SW 1271 (cell line): ENCODE measurements around the gene SGIP1.
"Not testable (repeated sequence)": the region's sequence is repeated elsewhere in the genome, so short reads cannot be mapped to it uniquely, and the experiment has no call there.

ENCODE experiments used
- DNase-seq, 2 experiments: peaks; one replicate each; lab custom pipeline; 2025; lab: John Stamatoyannopoulos, UW

Gene SGIP1

GRCh38 chr1:66557157-66557556 lies 23.2 kb downstream of the SGIP1 start:
- no peak for DNase-seq

- no peak for DNase-seq
Observed at GRCh38 chr1:66559517-66559916, 25.6 kb downstream of the SGIP1 start.

- DNase-seq: peak in 1 of 2 experiments; percentile 23
Observed at GRCh38 chr1:66562561-66562960, 28.6 kb downstream of the SGIP1 start.

GRCh38 chr1:66563094-66563800 lies 29.3 kb downstream of the SGIP1 start:
- peak; percentile 75 to 93 for DNase-seq

GRCh38 chr1:66563941-66564630 lies 30.1 kb downstream of the SGIP1 start:
- DNase-seq: peak; percentile 91 to 98

- no peak for DNase-seq
Observed at GRCh38 chr1:66570196-66570595, 36.2 kb downstream of the SGIP1 start.

GRCh38 chr1:66571789-66572188 lies 37.8 kb downstream of the SGIP1 start:
- DNase-seq: peak; percentile 17 to 63

- DNase-seq: no peak
Observed at GRCh38 chr1:66575739-66576138, 41.8 kb downstream of the SGIP1 start.

GRCh38 chr1:66576645-66577044 lies 42.7 kb downstream of the SGIP1 start:
- DNase-seq: no peak

GRCh38 chr1:66578841-66579240 lies 44.9 kb downstream of the SGIP1 start:
- no peak for DNase-seq

GRCh38 chr1:66580081-66580480 lies 46.1 kb downstream of the SGIP1 start:
- DNase-seq: no peak

- no peak for DNase-seq
Observed at GRCh38 chr1:66583021-66583420, 49.1 kb downstream of the SGIP1 start.

- DNase-seq: no peak
Observed at GRCh38 chr1:66585002-66585401, 51.0 kb downstream of the SGIP1 start.

- DNase-seq: no peak
Observed at GRCh38 chr1:66589326-66589725, 55.4 kb downstream of the SGIP1 start.

GRCh38 chr1:66592106-66592507 lies 58.2 kb downstream of the SGIP1 start:
- not testable (repeated sequence) for DNase-seq

GRCh38 chr1:66596191-66596590 lies 62.2 kb downstream of the SGIP1 start:
- DNase-seq: no peak

GRCh38 chr1:66597500-66597899 lies 63.5 kb downstream of the SGIP1 start:
- DNase-seq: no peak

GRCh38 chr1:66598670-66599069 lies 64.7 kb downstream of the SGIP1 start:
- peak; percentile 11 to 34 for DNase-seq

- DNase-seq: no peak
Observed at GRCh38 chr1:66599346-66599745, 65.4 kb downstream of the SGIP1 start.

GRCh38 chr1:66599899-66600737 lies 66.2 kb downstream of the SGIP1 start:
- no peak for DNase-seq

GRCh38 chr1:66605419-66605997 lies 71.6 kb downstream of the SGIP1 start:
- no peak for DNase-seq

GRCh38 chr1:66606362-66607065 lies 72.6 kb downstream of the SGIP1 start:
- DNase-seq: no peak
